Panc1 (cell line): ENCODE data around the gene DSCAML1. TPM values are rescaled to one million over a fixed set of nuclear protein-coding genes. Genes with fewer than 3 reads are reported as not detected.

Experiments
- ATAC-seq: fragments of 200-7000 bp; cut with Tn5 transposase; 2 replicates; pipeline ENCODE4 v1.9.1; 2020; ENCODE audit warnings: mild to moderate bottlenecking, moderate library complexity
- BruUV-seq: library from RNA; stranded (reverse); fragments of 400-500 nt; replicated peaks from 2 replicates; lab custom pipeline; 2021; lab: Mats Ljungman, UMichigan
- CTCF ChIA-PET: fragments of 300-600 bp; sonication (Branson Sonifier 250); formaldehyde crosslinking; loops from one replicate; lab custom pipeline; 2022; ENCODE audit warnings: antibody characterized with exemption; lab: Charles Lee
- POLR2A ChIA-PET: fragments of 300-600 bp; sonication (Branson Sonifier 250); formaldehyde crosslinking; loops from one replicate; lab custom pipeline; 2022; ENCODE audit warnings: antibody characterized with exemption; lab: Charles Lee
- DNase-seq: peaks from one replicate; pipeline ENCODE4 v3.0.0-alpha.2; 2010; ENCODE audit warnings: low read depth, low spot score
- H3K27ac ChIP-seq: 2 replicates; pipeline ENCODE4 v1.5.1; 2011; ENCODE audit warnings: mild to moderate bottlenecking, low read length, inconsistent platforms
- H3K27me3 ChIP-seq: fragments of 200-500 bp; sonication (Bioruptor generic); 2 replicates; pipeline ENCODE4 v1.6.0; 2014; ENCODE audit warnings: low read length, inconsistent platforms; ENCODE audit not compliant: control insufficient read depth, insufficient read depth
- H3K36me3 ChIP-seq: fragments of 200-500 bp; sonication (Bioruptor generic); 2 replicates; pipeline ENCODE4 v1.5.1; 2014; ENCODE audit warnings: inconsistent platforms, mild to moderate bottlenecking, low read length, moderate library complexity; ENCODE audit not compliant: control insufficient read depth, insufficient read depth
- H3K4me1 ChIP-seq: 2 replicates; pipeline ENCODE4 v1.5.1; 2011; ENCODE audit warnings: inconsistent platforms, mild to moderate bottlenecking, low read length, moderate library complexity; ENCODE audit not compliant: control insufficient read depth, insufficient read depth
- H3K4me3 ChIP-seq, 2 experiments: 2 replicates each; pipeline ENCODE4 v1.5.1; 2011 to 2012; ENCODE audit warnings: low read depth in 2 of 2, low read length in 2 of 2, mild to moderate bottlenecking in 2 of 2, inconsistent platforms in 1 of 2, moderate library complexity in 1 of 2
- H3K9me3 ChIP-seq: fragments of 200-500 bp; sonication (Bioruptor generic); 2 replicates; pipeline ENCODE4 v1.5.1; 2014; ENCODE audit warnings: low read depth, mild to moderate bottlenecking, inconsistent platforms, low read length, moderate library complexity; ENCODE audit not compliant: control insufficient read depth, insufficient read depth
- POLR2AphosphoS5 ChIP-seq: IDR thresholded peaks from 2 replicates; pipeline ENCODE4 v1.6.1; 2012; ENCODE audit warnings: mild to moderate bottlenecking, low read depth, low read length, moderate library complexity
- SIN3A ChIP-seq: IDR thresholded peaks from 2 replicates; pipeline ENCODE4 v1.6.1; 2012; ENCODE audit warnings: low read depth, mild to moderate bottlenecking, low read length, moderate library complexity, borderline replicate concordance; ENCODE audit not compliant: insufficient read depth
- TCF7L2 ChIP-seq: IDR thresholded peaks from 2 replicates; pipeline ENCODE4 v1.6.1; 2011; ENCODE audit warnings: mild to moderate bottlenecking, low read depth, low read length, inconsistent platforms
- in situ Hi-C: cut with HindIII; loops from 2 replicates; pipeline ENCODE4 v1.10.0; 2016; ENCODE audit warnings: low sequenced_read_pairs, low pct_unique_long_range_greater_than_20kb
- intact Hi-C: fragments of 100-400 bp; cut with micrococcal nuclease; formaldehyde crosslinking; loops from one replicate; pipeline ENCODE4 v1.10.0; 2022; ENCODE audit not compliant: unreplicated experiment
- total RNA-seq: library from RNA; stranded (reverse); gene quantifications from one replicate; pipeline ENCODE4 v1.2.1, GENCODE V29; 2021; ENCODE audit not compliant: unreplicated experiment
- TF ChIP-seq, protein P1 (sequence below): fragments of 450-650 bp; IDR thresholded peaks from 2 replicates; pipeline ENCODE4 v1.5.1; 2017; ENCODE audit warnings: mild to moderate bottlenecking
- TF ChIP-seq, protein P2 (sequence below), 2 experiments: IDR thresholded peaks; 2 replicates each; pipeline ENCODE4 v1.6.1; 2011 to 2012; ENCODE audit warnings: low read depth in 2 of 2, control low read depth in 1 of 2, low read length in 1 of 2, mild to moderate bottlenecking in 1 of 2, moderate library complexity in 1 of 2; ENCODE audit not compliant: insufficient read depth in 1 of 2

Gene DSCAML1
- total RNA-seq, 1 experiment from 2014 or later = 1.6 TPM

DNA sequence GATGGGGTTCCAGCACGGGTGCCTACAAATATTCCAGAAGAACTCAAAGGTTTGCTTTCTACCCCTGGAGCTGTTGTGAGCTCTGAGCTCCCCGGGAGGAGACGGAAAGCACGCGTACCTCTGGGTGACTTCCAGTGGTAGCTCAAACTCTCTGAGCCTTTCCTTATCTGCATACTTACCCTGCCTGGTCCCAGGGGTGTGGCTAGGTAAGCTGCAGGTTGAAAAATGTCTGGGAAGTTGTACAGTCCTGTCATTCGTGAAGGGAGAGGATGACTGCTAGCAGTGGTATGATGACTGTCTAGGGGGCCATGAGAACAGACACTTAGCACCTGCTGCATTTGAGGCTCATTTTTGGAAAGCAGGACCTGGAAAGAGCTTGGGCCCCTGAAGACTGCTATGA, 111.5 kb downstream of the DSCAML1 start:
- BruUV-seq = no TSS peak
- Histone ChIP-seq H3K27ac (no peak overlapping the region), H3K36me3 (no peaks in the 10 kb centered on the region), H3K9me3 (no peaks in the 10 kb centered on the region), H3K27me3 (peaks cover 9% of the 10 kb centered on the region), H3K4me1 (no peaks in the 10 kb centered on the region), H3K4me3 (no peak overlapping the region)
- ChIA-PET CTCF (no interaction called here), POLR2A (no interaction called here)
- DNase-seq (no peak), ATAC-seq (no peak)
- intact Hi-C loops = no loop called here
- TF ChIP-seq POLR2AphosphoS5 (no peak), TCF7L2 (no peak), SIN3A (no peak)
- TF ChIP-seq, protein P1, sequence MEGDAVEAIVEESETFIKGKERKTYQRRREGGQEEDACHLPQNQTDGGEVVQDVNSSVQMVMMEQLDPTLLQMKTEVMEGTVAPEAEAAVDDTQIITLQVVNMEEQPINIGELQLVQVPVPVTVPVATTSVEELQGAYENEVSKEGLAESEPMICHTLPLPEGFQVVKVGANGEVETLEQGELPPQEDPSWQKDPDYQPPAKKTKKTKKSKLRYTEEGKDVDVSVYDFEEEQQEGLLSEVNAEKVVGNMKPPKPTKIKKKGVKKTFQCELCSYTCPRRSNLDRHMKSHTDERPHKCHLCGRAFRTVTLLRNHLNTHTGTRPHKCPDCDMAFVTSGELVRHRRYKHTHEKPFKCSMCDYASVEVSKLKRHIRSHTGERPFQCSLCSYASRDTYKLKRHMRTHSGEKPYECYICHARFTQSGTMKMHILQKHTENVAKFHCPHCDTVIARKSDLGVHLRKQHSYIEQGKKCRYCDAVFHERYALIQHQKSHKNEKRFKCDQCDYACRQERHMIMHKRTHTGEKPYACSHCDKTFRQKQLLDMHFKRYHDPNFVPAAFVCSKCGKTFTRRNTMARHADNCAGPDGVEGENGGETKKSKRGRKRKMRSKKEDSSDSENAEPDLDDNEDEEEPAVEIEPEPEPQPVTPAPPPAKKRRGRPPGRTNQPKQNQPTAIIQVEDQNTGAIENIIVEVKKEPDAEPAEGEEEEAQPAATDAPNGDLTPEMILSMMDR = no peak
- TF ChIP-seq, protein P2, sequence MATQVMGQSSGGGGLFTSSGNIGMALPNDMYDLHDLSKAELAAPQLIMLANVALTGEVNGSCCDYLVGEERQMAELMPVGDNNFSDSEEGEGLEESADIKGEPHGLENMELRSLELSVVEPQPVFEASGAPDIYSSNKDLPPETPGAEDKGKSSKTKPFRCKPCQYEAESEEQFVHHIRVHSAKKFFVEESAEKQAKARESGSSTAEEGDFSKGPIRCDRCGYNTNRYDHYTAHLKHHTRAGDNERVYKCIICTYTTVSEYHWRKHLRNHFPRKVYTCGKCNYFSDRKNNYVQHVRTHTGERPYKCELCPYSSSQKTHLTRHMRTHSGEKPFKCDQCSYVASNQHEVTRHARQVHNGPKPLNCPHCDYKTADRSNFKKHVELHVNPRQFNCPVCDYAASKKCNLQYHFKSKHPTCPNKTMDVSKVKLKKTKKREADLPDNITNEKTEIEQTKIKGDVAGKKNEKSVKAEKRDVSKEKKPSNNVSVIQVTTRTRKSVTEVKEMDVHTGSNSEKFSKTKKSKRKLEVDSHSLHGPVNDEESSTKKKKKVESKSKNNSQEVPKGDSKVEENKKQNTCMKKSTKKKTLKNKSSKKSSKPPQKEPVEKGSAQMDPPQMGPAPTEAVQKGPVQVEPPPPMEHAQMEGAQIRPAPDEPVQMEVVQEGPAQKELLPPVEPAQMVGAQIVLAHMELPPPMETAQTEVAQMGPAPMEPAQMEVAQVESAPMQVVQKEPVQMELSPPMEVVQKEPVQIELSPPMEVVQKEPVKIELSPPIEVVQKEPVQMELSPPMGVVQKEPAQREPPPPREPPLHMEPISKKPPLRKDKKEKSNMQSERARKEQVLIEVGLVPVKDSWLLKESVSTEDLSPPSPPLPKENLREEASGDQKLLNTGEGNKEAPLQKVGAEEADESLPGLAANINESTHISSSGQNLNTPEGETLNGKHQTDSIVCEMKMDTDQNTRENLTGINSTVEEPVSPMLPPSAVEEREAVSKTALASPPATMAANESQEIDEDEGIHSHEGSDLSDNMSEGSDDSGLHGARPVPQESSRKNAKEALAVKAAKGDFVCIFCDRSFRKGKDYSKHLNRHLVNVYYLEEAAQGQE (IDR thresholded peaks at IDR 0.05; ENCODE audit: insufficient read depth in 1 of 2, low read depth in 2 of 2, low read length in 1 of 2) = no peak
- in situ Hi-C loops = no loop called here

DNA sequence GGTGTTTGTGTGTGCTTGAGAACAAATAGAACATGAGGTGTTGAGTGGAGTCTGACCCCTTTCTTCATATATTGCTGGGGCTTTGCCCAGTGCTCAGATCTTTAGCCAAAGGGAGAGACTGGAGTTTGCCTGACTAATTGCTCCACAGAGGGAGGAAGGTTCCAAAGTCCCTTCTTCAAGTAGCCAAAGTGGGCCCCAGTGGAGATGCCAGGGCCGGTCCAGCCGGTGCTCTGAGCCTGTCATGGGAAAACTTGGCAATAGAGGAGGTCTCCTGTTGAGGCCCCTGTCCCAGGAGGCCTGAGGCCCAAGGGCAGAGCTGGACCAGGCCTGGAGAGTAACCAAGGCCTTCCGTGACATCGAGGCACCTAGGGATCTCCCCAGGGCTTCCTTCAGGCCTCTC, 112.3 kb downstream of the DSCAML1 start:
- Histone ChIP-seq H3K27ac (no peak overlapping the region), H3K4me1 (no peaks in the 10 kb centered on the region), H3K36me3 (no peaks in the 10 kb centered on the region), H3K9me3 (no peaks in the 10 kb centered on the region), H3K4me3 (no peak overlapping the region), H3K27me3 (peaks cover 9% of the 10 kb centered on the region)
- BruUV-seq = no TSS peak
- CTCF ChIA-PET = no interaction called here
- in situ Hi-C loops = no loop called here
- intact Hi-C loops = no loop called here
- DNase-seq = no peak
- TF ChIP-seq TCF7L2 (no peak), SIN3A (no peak), POLR2AphosphoS5 (no peak)
- TF ChIP-seq, protein P2 (IDR thresholded peaks at IDR 0.05; ENCODE audit: insufficient read depth in 1 of 2, low read depth in 2 of 2, low read length in 1 of 2) = no peak
- TF ChIP-seq, protein P1 = no peak
- no peak for ATAC-seq
- POLR2A ChIA-PET = no interaction called here
